ENCODE measurements around the gene FNBP1L. TPM values are rescaled to one million over a fixed set of nuclear protein-coding genes. Genes with fewer than 3 reads are reported as not detected.

Gene FNBP1L
- total RNA-seq, 4 donors from 2014 or later = 6.1 to 24.7 (median 14.7) TPM

GRCh38 chr1:93448292-93448982 is 519 bp downstream of the FNBP1L start:
- no peaks in the 10 kb centered on the region for H3K36me3 ChIP-seq
- H3K9me3 ChIP-seq = no peaks in the 10 kb centered on the region
- no peak for TF ChIP-seq CTCF (IDR thresholded peaks at IDR 0.05)
- no peak for TF ChIP-seq POLR2A (IDR thresholded peaks at IDR 0.05)
- no peak for TF ChIP-seq POLR2AphosphoS5 (IDR thresholded peaks at IDR 0.05)
- TF ChIP-seq EP300 (IDR thresholded peaks at IDR 0.05) = no peak
- peak; percentile 43 for ATAC-seq
- peak overlapping the region in 3 of 4 donors; percentile 81 to 86 (median 84) for H3K27ac ChIP-seq
- peak overlapping the region; percentile 61 to 94 for H3K4me3 ChIP-seq
- peaks cover 0 to 31% (median 0%) of the 10 kb centered on the region in 3 donors for H3K4me1 ChIP-seq
- peaks cover 24% of the 10 kb centered on the region for H3K27me3 ChIP-seq
- 0 to 2% methylated on average over 11 to 32 of the region's 77 CpGs for WGBS, 2 donors (ENCODE audit: low coverage in 1 of 2)

GRCh38 chr1:93448983-93449804 is 1.3 kb downstream of the FNBP1L start:
- Histone ChIP-seq H3K36me3 (no peaks in the 10 kb centered on the region), H3K9me3 (no peaks in the 10 kb centered on the region), H3K27me3 (peaks cover 24% of the 10 kb centered on the region), H3K4me3 (peak overlapping the region; percentile 61 to 94), H3K4me1 (peaks cover 0 to 31% (median 0%) of the 10 kb centered on the region in 3 donors), H3K27ac (peak overlapping the region in 3 of 4 donors; percentile 81 to 86 (median 84))
- WGBS, 2 donors (ENCODE audit: low coverage in 1 of 2) = 0 to 4% methylated on average over 3 to 18 of the region's 27 CpGs
- TF ChIP-seq POLR2AphosphoS5 (IDR thresholded peaks at IDR 0.05) (no peak), POLR2A (IDR thresholded peaks at IDR 0.05) (no peak), CTCF (IDR thresholded peaks at IDR 0.05) (no peak), EP300 (IDR thresholded peaks at IDR 0.05) (no peak)
- ATAC-seq = no peak

GRCh38 chr1:93450321-93450720 is 2.4 kb downstream of the FNBP1L start:
- TF ChIP-seq CTCF (IDR thresholded peaks at IDR 0.05) (no peak), POLR2AphosphoS5 (IDR thresholded peaks at IDR 0.05) (no peak), POLR2A (IDR thresholded peaks at IDR 0.05) (no peak), EP300 (IDR thresholded peaks at IDR 0.05) (no peak)
- 77 to 92% methylated on average over 1 of the region's 1 CpG for WGBS, 2 donors (ENCODE audit: low coverage in 1 of 2)
- H3K4me1 ChIP-seq = peaks cover 0 to 31% (median 0%) of the 10 kb centered on the region in 3 donors
- no peak overlapping the region for H3K27ac ChIP-seq
- no peaks in the 10 kb centered on the region for H3K36me3 ChIP-seq
- no peak for ATAC-seq
- H3K27me3 ChIP-seq = peaks cover 24% of the 10 kb centered on the region
- no peak overlapping the region for H3K4me3 ChIP-seq
- no peaks in the 10 kb centered on the region for H3K9me3 ChIP-seq

GRCh38 chr1:93453911-93454310 is 6.0 kb downstream of the FNBP1L start:
- H3K4me1 ChIP-seq = peaks cover 0 to 8% (median 0%) of the 10 kb centered on the region in 3 donors
- TF ChIP-seq POLR2AphosphoS5 (IDR thresholded peaks at IDR 0.05) = no peak
- TF ChIP-seq POLR2A (IDR thresholded peaks at IDR 0.05) = no peak
- TF ChIP-seq EP300 (IDR thresholded peaks at IDR 0.05) = no peak
- TF ChIP-seq CTCF (IDR thresholded peaks at IDR 0.05) = no peak
- no peak overlapping the region for H3K27ac ChIP-seq
- H3K4me3 ChIP-seq = no peak overlapping the region
- peaks cover 10% of the 10 kb centered on the region for H3K27me3 ChIP-seq
- 100% methylated on average over 1 of the region's 1 CpG; no CpG with 5 or more reads in 1 of the 2 donors for WGBS, 2 donors (ENCODE audit: low coverage in 1 of 2)
- H3K9me3 ChIP-seq = no peaks in the 10 kb centered on the region
- no peak for ATAC-seq
- H3K36me3 ChIP-seq = no peaks in the 10 kb centered on the region
